ENCODE results near the gene C1orf226.
"Not testable (repeated sequence)": the region's sequence is repeated elsewhere in the genome, so short reads cannot be mapped to it uniquely, and the experiment has no call there.

DNA sequence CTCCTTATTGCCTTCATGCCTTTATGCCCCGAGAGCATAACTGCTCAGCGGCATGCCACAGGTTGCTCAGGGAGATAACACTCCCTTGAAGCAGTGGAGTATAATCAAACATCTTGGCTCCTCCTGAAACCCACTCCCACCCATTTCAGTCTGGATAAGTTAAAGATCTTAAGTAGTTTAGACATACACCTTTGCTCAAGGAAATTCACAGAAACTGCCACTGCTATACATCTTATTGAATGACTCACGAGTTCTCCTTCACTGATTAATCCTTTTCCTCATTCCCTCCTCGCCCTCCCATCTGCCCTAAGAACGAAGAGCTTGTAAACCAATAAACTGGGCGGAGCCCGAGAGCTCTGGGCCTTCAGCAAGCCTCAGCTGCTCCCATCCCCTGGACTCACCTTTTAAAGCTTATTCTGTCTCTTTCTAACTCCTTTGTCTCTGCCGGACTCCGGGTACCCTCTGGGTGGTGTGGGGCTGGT, 38.0 kb downstream of the C1orf226 start:
- TF ChIP-seq, protein P1, sequence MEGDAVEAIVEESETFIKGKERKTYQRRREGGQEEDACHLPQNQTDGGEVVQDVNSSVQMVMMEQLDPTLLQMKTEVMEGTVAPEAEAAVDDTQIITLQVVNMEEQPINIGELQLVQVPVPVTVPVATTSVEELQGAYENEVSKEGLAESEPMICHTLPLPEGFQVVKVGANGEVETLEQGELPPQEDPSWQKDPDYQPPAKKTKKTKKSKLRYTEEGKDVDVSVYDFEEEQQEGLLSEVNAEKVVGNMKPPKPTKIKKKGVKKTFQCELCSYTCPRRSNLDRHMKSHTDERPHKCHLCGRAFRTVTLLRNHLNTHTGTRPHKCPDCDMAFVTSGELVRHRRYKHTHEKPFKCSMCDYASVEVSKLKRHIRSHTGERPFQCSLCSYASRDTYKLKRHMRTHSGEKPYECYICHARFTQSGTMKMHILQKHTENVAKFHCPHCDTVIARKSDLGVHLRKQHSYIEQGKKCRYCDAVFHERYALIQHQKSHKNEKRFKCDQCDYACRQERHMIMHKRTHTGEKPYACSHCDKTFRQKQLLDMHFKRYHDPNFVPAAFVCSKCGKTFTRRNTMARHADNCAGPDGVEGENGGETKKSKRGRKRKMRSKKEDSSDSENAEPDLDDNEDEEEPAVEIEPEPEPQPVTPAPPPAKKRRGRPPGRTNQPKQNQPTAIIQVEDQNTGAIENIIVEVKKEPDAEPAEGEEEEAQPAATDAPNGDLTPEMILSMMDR (conservative IDR thresholded peaks at IDR 0.05; ENCODE audit: low read depth, low read length): not testable (repeated sequence)
- not testable (repeated sequence) for TF ChIP-seq BHLHE40 (IDR thresholded peaks at IDR 0.05; ENCODE audit: low read depth, low read length); RFX5 (IDR thresholded peaks at IDR 0.05; ENCODE audit: low read depth, low read length); POLR2A (IDR thresholded peaks at IDR 0.05; ENCODE audit: low read depth, low read length); MAFK (IDR thresholded peaks at IDR 0.05; ENCODE audit: low read depth, low read length); RAD21 (IDR thresholded peaks at IDR 0.05; ENCODE audit: low read length); MXI1 (IDR thresholded peaks at IDR 0.05; ENCODE audit: borderline replicate concordance, low read depth, low read length); SMC3 (IDR thresholded peaks at IDR 0.05; ENCODE audit: low read depth, low read length); MAZ (IDR thresholded peaks at IDR 0.05; ENCODE audit: borderline replicate concordance, low read depth, low read length); FOS (IDR thresholded peaks at IDR 0.05; ENCODE audit: low read depth, low read length)
- TF ChIP-seq, protein P2, sequence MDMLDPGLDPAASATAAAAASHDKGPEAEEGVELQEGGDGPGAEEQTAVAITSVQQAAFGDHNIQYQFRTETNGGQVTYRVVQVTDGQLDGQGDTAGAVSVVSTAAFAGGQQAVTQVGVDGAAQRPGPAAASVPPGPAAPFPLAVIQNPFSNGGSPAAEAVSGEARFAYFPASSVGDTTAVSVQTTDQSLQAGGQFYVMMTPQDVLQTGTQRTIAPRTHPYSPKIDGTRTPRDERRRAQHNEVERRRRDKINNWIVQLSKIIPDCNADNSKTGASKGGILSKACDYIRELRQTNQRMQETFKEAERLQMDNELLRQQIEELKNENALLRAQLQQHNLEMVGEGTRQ (IDR thresholded peaks at IDR 0.05; ENCODE audit: low read depth, low read length): not testable (repeated sequence)
- TF ChIP-seq, protein P3, sequence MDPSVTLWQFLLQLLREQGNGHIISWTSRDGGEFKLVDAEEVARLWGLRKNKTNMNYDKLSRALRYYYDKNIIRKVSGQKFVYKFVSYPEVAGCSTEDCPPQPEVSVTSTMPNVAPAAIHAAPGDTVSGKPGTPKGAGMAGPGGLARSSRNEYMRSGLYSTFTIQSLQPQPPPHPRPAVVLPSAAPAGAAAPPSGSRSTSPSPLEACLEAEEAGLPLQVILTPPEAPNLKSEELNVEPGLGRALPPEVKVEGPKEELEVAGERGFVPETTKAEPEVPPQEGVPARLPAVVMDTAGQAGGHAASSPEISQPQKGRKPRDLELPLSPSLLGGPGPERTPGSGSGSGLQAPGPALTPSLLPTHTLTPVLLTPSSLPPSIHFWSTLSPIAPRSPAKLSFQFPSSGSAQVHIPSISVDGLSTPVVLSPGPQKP (IDR thresholded peaks at IDR 0.05; ENCODE audit: borderline replicate concordance, low read depth, low read length): not testable (repeated sequence)

Data from IMR-90 (cell line).